Prostate gland (tissue), 2 donors: Measurements from ENCODE around the gene SLC6A16.

Experiments
- POLR2AphosphoS5 ChIP-seq: sonication (generic); formaldehyde crosslinking; IDR thresholded peaks from one replicate; pipeline ENCODE4 v1.6.1; 2017; ENCODE audit warnings: antibody characterized with exemption
- TF ChIP-seq, protein P1 (sequence below), 4 experiments: fragments of 200-600 bp in 2 of 4; fragments of 450-650 bp in 2 of 4; sonication (generic) in 2 of 4; IDR thresholded peaks; 1 replicate in 3 of 4; 2 replicates in 1 of 4; pipeline ENCODE4 v1.5.1; 2016 to 2019; ENCODE audit warnings: antibody characterized with exemption in 4 of 4, mild to moderate bottlenecking in 2 of 4, moderate library complexity in 2 of 4

DNA sequence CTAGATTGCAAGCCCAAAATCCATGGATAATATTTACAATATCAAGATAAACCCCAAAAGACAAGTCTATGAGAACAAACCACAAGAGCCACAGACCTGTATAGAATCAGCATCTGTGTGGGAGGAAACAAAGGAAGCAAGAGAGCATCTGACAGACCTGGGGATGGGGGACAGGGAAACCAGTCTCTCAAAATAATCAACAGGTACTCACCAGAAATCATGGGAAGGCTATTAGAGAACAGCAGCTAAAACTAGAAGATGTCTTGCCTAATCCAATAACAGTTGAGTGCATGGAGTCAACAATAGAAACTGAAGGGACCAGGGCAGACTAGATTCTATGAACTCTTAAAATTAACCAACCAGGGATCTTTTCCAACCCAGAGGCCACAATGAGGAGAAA lies 8.7 kb downstream of the SLC6A16 start:
- TF ChIP-seq, protein P1, sequence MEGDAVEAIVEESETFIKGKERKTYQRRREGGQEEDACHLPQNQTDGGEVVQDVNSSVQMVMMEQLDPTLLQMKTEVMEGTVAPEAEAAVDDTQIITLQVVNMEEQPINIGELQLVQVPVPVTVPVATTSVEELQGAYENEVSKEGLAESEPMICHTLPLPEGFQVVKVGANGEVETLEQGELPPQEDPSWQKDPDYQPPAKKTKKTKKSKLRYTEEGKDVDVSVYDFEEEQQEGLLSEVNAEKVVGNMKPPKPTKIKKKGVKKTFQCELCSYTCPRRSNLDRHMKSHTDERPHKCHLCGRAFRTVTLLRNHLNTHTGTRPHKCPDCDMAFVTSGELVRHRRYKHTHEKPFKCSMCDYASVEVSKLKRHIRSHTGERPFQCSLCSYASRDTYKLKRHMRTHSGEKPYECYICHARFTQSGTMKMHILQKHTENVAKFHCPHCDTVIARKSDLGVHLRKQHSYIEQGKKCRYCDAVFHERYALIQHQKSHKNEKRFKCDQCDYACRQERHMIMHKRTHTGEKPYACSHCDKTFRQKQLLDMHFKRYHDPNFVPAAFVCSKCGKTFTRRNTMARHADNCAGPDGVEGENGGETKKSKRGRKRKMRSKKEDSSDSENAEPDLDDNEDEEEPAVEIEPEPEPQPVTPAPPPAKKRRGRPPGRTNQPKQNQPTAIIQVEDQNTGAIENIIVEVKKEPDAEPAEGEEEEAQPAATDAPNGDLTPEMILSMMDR (IDR thresholded peaks at IDR 0.05), result no peak
- no peak for TF ChIP-seq POLR2AphosphoS5
